CD4-positive, alpha-beta T cell treated with Interleukin-2 at 100 ng/mL for 4 hours (primary cell): Measurements from ENCODE around the gene LTC4S.
"Not testable (repeated sequence)": the region's sequence is repeated elsewhere in the genome, so short reads cannot be mapped to it uniquely, and the experiment has no call there.

Experiments
- DNase-seq: peaks from one replicate; pipeline ENCODE4 v3.0.0-alpha.2; 2020; ENCODE audit warnings: low spot score

The LTC4S gene

DNA sequence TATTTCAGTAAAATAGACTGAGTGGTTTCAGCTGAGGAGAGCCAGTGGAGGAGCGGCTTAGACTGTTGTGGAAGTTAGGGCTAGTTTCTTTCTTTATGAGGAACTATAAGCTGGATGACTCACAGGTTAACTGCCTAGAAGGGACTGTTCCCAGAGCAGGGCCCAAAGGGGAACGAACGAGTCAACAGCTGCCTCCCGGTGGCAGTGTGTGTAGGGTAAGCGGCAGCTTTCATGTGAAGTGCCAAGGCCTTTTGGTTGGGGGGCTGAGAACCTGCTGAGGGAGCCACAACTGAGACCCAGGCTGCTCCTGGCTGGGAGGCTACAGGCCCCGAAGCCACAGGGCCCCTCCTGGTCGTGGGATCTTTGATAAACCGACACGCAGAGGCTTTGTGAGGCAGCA lies 33.9 kb downstream of the LTC4S start:
- peak; percentile 32 for DNase-seq

DNA sequence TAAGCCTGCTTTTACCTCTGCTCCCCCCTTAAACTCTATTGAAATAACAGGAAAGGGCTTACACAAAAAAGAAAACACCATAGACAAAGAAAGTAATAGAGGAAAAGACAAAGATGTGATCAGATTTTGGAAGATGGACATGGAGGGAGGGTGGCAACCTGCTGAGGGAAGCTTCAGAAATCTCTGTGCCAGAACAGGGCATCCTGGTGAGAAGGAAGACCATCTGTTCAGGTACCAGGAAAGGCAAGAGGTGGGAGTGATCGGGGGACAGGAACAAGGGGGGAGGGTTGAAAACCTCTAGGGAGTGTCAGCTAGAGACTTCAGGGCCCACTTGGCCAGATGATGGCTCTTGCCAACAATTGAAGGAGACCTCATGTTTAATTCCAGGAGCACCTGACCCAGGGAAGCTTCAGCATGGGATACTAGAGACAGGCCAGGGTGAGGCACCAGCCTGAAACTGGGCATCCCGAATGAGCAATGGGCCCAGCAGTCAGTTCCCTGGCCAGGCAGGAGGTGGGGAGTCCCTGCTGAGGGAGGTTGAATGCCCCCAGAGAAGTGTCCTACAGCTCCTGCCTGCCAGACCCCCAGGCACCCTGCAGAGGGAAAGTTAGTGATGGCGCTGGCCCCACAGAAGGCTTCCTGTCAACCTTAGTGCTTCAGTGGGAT lies 35.1 kb downstream of the LTC4S start:
- DNase-seq, result no peak

DNA sequence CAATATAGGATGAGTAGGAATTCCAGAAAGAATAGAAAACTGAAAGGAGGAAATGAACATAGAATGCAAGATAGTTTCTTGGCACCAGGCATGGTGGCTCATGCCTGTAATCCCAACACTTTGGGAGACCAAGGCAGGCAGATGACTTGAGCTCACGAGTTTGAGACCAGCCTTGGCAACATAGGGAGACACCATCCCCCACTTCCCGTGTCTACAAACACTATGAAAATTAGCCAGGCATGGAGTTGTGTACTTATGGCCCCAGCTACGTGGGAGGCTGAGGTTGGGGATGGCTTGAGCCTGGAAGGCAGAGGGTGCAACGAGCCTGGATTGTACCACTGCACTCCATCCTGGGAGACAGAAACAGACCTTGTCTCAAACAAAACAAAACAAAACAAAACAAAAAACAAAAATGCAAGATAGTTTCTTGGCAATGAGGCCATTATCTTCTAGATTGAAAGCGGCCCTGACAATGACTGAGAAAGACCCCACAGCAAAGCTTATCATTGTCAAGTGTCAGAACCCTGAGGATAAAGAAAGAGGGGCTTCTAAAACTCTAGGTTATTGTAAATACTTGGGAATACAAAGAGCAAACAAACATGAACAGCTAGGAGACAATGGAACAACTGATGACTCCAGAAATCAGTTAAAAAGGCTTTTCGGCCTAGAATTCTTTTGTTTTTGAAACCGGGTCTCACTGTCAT lies 36.1 kb downstream of the LTC4S start:
- DNase-seq, result no peak

DNA sequence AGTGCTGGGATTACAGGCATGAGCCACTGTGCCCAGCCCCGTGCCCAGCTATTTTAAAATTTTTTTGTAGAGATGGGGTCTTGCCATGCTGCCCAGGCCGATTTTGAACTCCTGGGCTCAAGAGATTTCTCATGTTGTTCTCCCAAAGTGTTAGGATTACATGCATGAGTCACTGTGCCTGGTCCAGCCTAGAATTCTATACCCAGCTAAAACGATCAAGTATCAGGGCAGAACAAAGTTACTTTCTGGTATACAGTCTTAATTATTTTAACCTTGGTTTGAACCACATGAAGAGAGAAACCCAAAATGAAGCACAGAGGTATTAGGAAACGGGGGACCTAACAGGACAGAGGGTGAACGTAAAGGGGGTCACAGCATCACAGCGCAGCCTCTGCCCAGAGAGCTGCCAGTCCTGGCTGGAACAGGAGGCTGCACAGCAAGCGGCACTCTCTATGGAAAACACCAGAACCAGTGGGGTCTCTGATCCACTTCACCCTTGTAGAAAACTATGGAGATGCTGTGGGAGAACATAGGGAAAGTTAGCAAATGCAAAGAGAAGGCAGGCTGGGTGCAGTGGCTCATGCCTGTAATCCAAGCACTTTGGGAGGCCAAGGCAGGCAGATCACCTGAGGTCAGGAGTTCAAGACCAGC lies 37.2 kb downstream of the LTC4S start:
- no peak for DNase-seq

DNA sequence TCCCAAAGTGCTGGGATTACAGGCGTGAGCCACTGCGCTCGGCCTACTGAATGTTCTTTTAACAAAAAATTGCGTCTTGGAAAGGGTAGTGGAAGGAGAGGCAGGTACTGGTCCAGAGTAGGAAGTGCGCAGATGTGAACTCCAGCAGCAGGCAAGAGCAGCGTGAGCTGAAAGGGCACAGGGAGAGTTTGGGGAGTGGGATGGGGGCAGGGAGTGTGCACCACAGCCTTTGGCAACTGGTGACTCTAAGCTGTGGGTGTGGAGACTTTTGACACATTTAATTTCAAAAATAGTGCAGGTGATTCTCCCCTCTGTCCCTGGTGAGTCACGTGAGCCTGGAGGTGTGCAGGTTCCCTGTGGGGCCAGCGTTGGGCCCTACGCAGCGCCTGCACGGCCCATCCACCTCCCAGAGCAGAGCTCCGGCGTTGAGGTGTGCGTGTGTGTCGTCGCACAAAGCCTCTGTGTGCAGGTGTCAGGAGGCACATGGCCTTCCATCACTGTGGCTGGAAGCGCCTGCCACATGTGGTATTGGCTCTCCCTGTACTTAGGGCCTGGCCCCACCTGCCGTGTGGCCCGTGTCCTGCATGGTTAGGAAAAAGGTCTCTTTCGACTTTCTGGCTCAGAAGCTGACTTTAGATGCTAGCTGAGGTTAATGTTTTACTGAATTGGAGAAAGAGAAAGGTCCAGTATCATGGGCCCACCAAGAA lies 38.4 kb downstream of the LTC4S start:
- DNase-seq, result no peak

DNA sequence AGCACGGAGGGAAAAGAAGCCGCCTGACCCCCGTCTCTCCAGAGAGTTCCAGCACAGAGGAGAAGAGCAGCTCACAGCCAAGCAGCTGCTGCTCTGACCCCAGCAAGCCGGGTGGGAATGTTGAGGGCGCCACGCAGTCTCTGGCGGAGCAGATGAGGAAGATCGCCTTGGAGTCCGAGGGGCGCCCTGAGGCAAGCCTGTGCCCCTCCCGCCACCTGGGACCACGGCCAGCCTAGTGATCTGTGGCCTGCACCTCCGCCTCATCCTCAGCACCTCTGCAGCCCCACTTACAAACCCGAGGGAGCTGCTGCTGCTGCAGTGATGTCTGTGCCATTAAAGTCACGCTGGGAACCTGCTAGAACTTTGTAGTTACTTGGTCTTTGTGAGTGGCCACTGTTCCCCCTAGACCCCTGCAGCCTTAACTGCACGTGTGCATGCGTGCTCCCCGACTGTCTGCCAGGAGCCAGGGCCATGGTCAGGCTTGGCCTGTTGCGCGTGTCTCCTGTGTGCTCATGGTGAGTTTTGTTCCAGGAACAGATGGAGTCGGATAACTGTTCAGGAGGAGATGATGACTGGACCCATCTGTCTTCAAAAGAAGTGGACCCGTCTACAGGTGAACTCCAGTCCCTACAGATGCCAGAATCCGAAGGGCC lies 39.4 kb downstream of the LTC4S start:
- DNase-seq, result no peak

DNA sequence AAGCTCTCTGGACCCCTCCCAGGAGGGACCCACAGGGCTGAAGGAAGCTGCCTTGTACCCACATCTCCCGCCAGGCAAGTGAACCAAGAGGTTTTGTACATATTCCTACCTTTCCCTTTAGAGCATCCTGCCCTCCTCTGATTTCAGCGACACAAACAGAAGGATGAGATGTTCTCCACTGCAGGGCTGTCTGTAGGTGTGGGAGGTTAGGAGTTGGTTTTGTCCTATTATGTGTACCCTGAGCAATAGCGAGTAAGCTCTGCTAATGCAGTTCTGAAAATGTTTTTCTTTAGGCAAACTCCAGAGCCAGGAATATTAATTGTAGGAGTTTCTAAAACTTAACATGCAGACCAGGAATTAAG lies 39.9 kb downstream of the LTC4S start:
- DNase-seq, result no peak

DNA sequence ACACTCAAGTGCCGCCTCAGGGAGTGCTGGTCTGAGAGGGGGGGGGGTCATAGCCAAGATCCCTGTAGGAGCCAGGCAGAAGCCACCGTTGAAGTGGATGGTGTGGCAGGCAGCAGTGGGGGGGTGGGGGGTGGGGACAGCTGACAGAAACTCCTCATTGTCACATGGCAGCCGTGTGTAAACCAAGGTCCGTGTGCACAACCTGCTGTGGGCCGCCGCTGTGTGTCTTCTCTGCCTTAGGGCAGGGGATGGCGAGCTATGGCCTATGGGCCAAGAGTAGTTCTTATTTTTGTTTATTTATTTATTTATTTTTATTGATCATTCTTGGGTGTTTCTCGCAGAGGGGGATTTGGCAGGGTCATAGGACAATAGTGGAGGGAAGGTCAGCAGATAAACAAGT lies 40.3 kb downstream of the LTC4S start:
- no peak for DNase-seq

DNA sequence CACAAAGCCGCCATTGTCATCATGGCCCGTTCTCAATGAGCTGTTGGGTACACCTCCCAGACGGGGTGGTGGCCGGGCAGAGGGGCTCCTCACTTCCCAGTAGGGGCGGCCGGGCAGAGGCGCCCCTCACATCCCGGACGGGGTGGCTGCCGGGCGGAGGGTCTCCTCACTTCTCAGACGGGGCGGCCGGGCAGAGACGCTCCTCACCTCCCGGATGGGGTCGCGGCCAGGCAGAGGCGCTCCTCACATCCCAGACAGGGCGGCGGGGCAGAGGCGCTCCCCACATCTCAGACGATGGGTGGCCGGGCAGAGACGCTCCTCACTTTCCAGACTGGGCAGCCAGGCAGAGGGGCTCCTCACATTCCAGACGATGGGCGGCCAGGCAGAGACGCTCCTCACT lies 41.1 kb downstream of the LTC4S start:
- not testable (repeated sequence) for DNase-seq

DNA sequence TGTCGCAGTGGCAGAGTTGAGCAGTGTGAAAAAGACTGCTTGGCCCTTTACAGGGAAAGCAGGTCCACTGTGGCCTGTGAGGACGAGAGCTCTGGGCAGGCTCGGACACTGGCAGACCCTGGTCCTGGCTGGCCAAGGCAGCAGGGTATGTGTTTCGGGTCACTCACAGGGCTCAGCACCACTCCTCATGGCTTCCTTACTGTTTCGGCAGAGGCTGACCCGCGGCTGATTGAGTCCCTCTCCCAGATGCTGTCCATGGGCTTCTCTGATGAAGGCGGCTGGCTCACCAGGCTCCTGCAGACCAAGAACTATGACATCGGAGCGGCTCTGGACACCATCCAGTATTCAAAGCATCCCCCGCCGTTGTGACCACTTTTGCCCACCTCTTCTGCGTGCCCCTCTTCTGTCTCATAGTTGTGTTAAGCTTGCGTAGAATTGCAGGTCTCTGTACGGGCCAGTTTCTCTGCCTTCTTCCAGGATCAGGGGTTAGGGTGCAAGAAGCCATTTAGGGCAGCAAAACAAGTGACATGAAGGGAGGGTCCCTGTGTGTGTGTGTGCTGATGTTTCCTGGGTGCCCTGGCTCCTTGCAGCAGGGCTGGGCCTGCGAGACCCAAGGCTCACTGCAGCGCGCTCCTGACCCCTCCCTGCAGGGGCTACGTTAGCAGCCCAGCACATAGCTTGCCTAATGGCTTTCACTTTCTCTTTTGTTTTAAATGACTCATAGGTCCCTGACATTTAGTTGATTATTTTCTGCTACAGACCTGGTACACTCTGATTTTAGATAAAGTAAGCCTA lies 42.6 kb downstream of the LTC4S start:
- DNase-seq, result peak; percentile 79

DNA sequence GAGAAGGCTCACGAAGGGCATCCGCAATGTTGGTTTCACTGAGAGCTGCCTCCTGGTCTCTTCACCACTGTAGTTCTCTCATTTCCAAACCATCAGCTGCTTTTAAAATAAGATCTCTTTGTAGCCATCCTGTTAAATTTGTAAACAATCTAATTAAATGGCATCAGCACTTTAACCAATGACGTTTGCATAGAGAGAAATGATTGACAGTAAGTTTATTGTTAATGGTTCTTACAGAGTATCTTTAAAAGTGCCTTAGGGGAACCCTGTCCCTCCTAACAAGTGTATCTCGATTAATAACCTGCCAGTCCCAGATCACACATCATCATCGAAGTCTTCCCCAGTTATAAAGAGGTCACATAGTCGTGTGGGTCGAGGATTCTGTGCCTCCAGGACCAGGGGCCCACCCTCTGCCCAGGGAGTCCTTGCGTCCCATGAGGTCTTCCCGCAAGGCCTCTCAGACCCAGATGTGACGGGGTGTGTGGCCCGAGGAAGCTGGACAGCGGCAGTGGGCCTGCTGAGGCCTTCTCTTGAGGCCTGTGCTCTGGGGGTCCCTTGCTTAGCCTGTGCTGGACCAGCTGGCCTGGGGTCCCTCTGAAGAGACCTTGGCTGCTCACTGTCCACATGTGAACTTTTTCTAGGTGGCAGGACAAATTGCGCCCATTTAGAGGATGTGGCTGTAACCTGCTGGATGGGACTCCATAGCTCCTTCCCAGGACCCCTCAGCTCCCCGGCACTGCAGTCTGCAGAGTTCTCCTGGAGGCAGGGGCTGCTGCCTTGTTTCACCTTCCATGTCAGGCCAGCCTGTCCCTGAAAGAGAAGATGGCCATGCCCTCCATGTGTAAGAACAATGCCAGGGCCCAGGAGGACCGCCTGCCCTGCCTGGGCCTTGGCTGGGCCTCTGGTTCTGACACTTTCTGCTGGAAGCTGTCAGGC lies 43.6 kb downstream of the LTC4S start:
- DNase-seq, result no peak

DNA sequence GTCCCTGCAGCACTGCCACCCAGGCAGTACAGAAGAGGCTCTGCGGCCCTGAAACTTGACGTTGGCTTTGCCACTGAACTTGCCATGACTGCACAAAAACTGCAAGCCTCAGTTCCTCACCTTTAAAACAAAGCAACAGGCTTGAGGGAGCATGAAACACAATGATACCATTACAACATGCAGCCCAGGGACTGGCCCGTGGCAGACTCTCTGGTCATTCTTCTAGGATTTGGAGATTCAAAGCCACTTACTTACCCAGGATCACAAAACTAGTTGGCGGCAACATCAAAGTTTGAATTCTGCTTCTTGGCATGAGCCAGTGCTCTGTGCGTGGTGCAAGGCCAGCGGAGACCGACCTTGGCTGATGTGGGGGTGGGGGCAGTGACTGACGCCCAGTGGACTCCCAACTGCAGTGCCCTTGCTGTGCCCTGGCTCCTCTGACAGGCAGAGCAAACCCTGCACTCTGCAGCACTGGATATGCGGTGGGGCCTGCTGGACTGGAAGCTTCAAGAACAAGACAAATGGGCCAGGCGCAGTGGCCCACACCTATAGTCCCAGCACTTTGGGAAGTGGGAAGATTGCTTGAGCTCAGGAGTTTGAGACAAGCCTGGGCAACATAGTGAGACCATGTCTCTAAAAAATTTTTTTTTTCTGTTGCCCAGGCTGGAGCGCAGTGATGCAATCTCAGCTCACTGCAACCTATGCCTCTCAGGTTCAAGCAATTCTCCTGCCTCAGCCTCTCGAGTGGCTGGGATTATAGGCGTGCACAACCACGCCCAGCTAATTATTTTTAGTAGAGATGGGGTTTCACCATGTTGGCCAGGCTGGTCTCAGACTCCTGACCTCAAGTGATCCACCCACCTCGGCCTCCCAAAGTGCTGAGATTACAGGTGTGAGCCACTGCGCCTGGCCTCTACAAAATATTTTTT lies 45.8 kb downstream of the LTC4S start:
- no peak for DNase-seq

DNA sequence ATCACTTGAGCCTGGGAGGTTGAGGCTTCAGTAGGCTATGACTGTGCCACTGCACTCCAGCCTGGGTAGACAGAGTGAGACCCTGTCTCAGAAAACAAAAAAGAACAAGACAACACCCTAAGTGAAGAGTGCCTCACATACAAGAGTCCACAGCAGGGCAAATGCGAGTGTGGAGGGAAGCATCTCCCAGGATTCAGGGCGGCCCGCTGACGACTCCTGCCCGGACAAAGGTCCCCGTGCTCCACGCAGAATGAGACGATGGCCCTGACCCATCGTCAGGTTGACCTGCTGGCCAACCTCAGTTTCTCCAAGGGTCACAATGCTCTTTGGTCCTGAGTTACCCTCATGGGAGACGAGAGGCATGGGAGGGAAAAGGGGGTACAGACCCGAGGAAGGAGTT lies 46.5 kb downstream of the LTC4S start:
- no peak for DNase-seq

DNA sequence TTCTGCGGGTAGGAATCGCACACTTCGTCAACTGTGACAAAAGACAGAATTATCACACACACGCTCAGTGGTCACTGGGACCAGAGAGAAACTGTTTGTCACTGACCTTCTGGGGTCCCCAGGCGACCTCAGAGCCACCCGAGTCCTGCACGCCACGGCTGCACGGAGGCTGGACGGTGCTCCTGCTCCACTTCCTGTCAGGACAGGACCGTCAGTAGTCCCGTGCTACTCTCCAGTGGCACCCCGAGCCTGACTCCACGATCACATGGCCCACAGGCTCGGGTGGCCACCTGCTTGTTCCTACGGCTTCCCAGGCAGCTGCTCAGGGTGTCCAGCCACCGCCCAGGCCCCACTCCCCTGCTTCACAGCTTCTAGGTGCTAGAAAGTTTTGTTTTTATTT lies 47.0 kb downstream of the LTC4S start:
- no peak for DNase-seq

DNA sequence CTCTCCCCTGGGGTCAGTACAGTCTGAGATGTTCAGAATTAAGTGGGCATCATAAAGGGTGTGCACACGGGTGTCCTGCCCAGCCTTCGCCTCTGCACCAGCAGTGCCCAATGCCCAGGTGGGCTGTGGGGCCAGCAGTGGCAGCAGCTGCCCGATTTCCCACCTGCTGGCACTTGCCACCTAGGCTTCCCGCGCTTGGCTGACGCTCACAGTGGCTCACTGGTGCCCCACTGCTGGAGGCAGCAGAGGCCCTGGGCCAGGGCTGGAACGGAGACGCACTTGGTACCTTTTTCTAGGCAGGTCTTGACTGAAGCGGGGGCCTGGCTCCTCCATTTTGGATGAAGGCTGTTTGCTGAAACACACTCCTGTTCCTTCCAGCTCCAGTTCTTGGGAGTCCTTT lies 47.8 kb downstream of the LTC4S start:
- no peak for DNase-seq
